PFSK-1 (cell line): ENCODE data around the gene TRRAP.

Source experiments
- POLR2AphosphoS5 ChIP-seq: IDR thresholded peaks from 2 replicates; pipeline ENCODE4 v1.6.1; 2012; ENCODE audit warnings: low read depth, mild to moderate bottlenecking, control low read depth, low read length, moderate library complexity
- SIN3A ChIP-seq: IDR thresholded peaks from 2 replicates; pipeline ENCODE4 v1.6.1; 2012; ENCODE audit warnings: mild to moderate bottlenecking, low read length, moderate library complexity, borderline replicate concordance; ENCODE audit not compliant: insufficient read depth
- TAF1 ChIP-seq: IDR thresholded peaks from 2 replicates; pipeline ENCODE4 v1.6.1; 2012; ENCODE audit warnings: low read length, control low read depth, borderline replicate concordance; ENCODE audit not compliant: insufficient read depth

- TF ChIP-seq TAF1 (no peak), SIN3A (no peak), POLR2AphosphoS5 (no peak)
Observed at GRCh38 chr7:98907570-98907969, 29.2 kb downstream of the TRRAP start.
